HepG2 (cell line): ENCODE data around the gene KRTAP12-4. TPM values are rescaled to one million over a fixed set of nuclear protein-coding genes. Genes with fewer than 3 reads are reported as not detected.

Source experiments
- ARID3A ChIP-seq: IDR thresholded peaks from 2 replicates; pipeline ENCODE4 v1.6.1; 2012; ENCODE audit warnings: low read depth, low read length, improper control_type of control experiment
- BATF2 ChIP-seq: sonication (generic); formaldehyde crosslinking; IDR thresholded peaks from 2 replicates; pipeline ENCODE4 v1.8.0; 2022; ENCODE audit warnings: mild to moderate bottlenecking, missing genetic modification reagents, moderate library complexity
- GLMP ChIP-seq: sonication (generic); formaldehyde crosslinking; IDR thresholded peaks from 2 replicates; pipeline ENCODE4 v1.9.0; 2021; ENCODE audit warnings: missing genetic modification reagents, mild to moderate bottlenecking, borderline replicate concordance
- HNF1B ChIP-seq: sonication (generic); formaldehyde crosslinking; IDR thresholded peaks from 2 replicates; pipeline ENCODE4 v1.5.1; 2020; ENCODE audit warnings: mild to moderate bottlenecking, moderate library complexity, missing genetic modification reagents
- KDM5B ChIP-seq: sonication (generic); formaldehyde crosslinking; IDR thresholded peaks from 2 replicates; pipeline ENCODE4 v1.4.0; 2020; ENCODE audit warnings: missing genetic modification reagents, mild to moderate bottlenecking, borderline replicate concordance
- MAX ChIP-seq: IDR thresholded peaks from 2 replicates; pipeline ENCODE4 v1.6.1; 2012; ENCODE audit warnings: inconsistent platforms
- MYPOP ChIP-seq: sonication (generic); formaldehyde crosslinking; IDR thresholded peaks from 2 replicates; pipeline ENCODE4 v1.8.1; 2023; ENCODE audit warnings: mild to moderate bottlenecking, moderate library complexity, missing genetic modification reagents
- NRL ChIP-seq: sonication (generic); formaldehyde crosslinking; IDR thresholded peaks from 2 replicates; pipeline ENCODE4 v1.5.0; 2020; ENCODE audit warnings: missing genetic modification reagents, mild to moderate bottlenecking, moderate library complexity, borderline replicate concordance
- SMARCC2 ChIP-seq: fragments of 450-650 bp; IDR thresholded peaks from 2 replicates; pipeline ENCODE4 v1.6.1; 2017; ENCODE audit warnings: antibody characterized with exemption, mild to moderate bottlenecking
- TAF15 ChIP-seq: fragments of 200-400 bp; formaldehyde crosslinking; IDR thresholded peaks from one replicate; pipeline ENCODE4 v1.6.1; 2018; ENCODE audit warnings: mild to moderate bottlenecking, low read depth, low read length; ENCODE audit not compliant: poor library complexity, severe bottlenecking
- TFDP1 ChIP-seq: IDR thresholded peaks from 2 replicates; pipeline ENCODE4 v1.6.1; 2016; ENCODE audit warnings: missing compliant biosample characterization, missing genetic modification reagents, borderline replicate concordance
- TFDP2 ChIP-seq: sonication (generic); formaldehyde crosslinking; IDR thresholded peaks from 2 replicates; pipeline ENCODE4 v1.4.0; 2020; ENCODE audit warnings: missing genetic modification reagents
- THAP7 ChIP-seq: sonication (generic); formaldehyde crosslinking; IDR thresholded peaks from 2 replicates; pipeline ENCODE4 v1.8.1; 2023; ENCODE audit warnings: mild to moderate bottlenecking, missing genetic modification reagents
- TOPORS ChIP-seq: sonication (generic); formaldehyde crosslinking; IDR thresholded peaks from 2 replicates; pipeline ENCODE4 v1.8.0; 2023; ENCODE audit warnings: mild to moderate bottlenecking, missing genetic modification reagents
- YEATS2 ChIP-seq: sonication (generic); formaldehyde crosslinking; IDR thresholded peaks from 2 replicates; pipeline ENCODE4 v1.4.0; 2020; ENCODE audit warnings: missing genetic modification reagents, borderline replicate concordance
- ZNF30 ChIP-seq: sonication (generic); formaldehyde crosslinking; IDR thresholded peaks from 2 replicates; pipeline ENCODE4 v1.5.0; 2020; ENCODE audit warnings: mild to moderate bottlenecking, missing genetic modification reagents
- ZNF501 ChIP-seq: sonication (generic); formaldehyde crosslinking; IDR thresholded peaks from 2 replicates; pipeline ENCODE4 v1.5.1; 2020; ENCODE audit warnings: mild to moderate bottlenecking, moderate library complexity, missing genetic modification reagents
- polyA plus RNA-seq, 8 experiments: library from polyadenylated mRNA; depleted of rRNA in 3 of 8; stranded (reverse) in 7 of 8; unstranded in 1 of 8; fragments of >200 nt; fragmentation: Illumina TruSeq in 4 of 8; extraction: Trizol in 4 of 8; gene quantifications; 2 replicates each; pipeline versions ENCODE4 v1.2.1 to v1.2.3, GENCODE V29; 2011 to 2016; ENCODE audit warnings: low read depth in 4 of 8, missing spikeins in 1 of 8, mixed read lengths in 1 of 8; ENCODE audit not compliant: insufficient read depth in 1 of 8
- total RNA-seq, 5 experiments: library from RNA; depleted of rRNA; stranded (reverse); fragments of >200 nt; fragmentation: Illumina TruSeq; extraction: Trizol; gene quantifications; 2 replicates each; pipeline ENCODE4 v1.2.3, GENCODE V29; 2016; ENCODE audit warnings: low read depth in 1 of 5

The KRTAP12-4 gene
- total and polyA plus RNA-seq, 2 of the 13 experiments (the other 11 are each of a cell fraction or from before 2014, with no cell fraction given) = not detected

- TF ChIP-seq HNF1B (CRISPR knock-in tag) (peak; percentile 75), ARID3A (no peak), NRL (CRISPR knock-in tag) (peak; percentile 64; the same call in 1 of the 2 replicates), ZNF501 (CRISPR knock-in tag) (peak; percentile 29; the same call in 1 of the 2 replicates), TAF15 (no peak), TOPORS (CRISPR knock-in tag) (no peak), TFDP2 (0 out of 2 replicates have a peak, but pooled peaks have one; percentile 37), YEATS2 (CRISPR knock-in tag) (peak; percentile 23; the same call in 1 of the 2 replicates), SMARCC2 (no peak), KDM5B (CRISPR knock-in tag) (peak; percentile 51; the same call in 1 of the 2 replicates), THAP7 (CRISPR knock-in tag) (no peak), MAX (peak; percentile 94), GLMP (CRISPR knock-in tag) (no peak), MYPOP (CRISPR knock-in tag) (0 out of 2 replicates have a peak, but pooled peaks have one; percentile 53), BATF2 (CRISPR knock-in tag) (0 out of 2 replicates have a peak, but pooled peaks have one; percentile 26), TFDP1 (CRISPR knock-in tag) (0 out of 2 replicates have a peak, but pooled peaks have one; percentile 47), ZNF30 (CRISPR knock-in tag) (no peak)
These were observed 48.7 kb upstream of the KRTAP12-4 start (continued) for GRCh38 chr21:44702973-44703730.
